SHP77 (cell line): ENCODE data around the gene CDCA7L.

ENCODE experiments used
- DNase-seq, 2 experiments: peaks; one replicate each; lab custom pipeline; 2025; lab: John Stamatoyannopoulos, UW

CDCA7L gene, protein sequence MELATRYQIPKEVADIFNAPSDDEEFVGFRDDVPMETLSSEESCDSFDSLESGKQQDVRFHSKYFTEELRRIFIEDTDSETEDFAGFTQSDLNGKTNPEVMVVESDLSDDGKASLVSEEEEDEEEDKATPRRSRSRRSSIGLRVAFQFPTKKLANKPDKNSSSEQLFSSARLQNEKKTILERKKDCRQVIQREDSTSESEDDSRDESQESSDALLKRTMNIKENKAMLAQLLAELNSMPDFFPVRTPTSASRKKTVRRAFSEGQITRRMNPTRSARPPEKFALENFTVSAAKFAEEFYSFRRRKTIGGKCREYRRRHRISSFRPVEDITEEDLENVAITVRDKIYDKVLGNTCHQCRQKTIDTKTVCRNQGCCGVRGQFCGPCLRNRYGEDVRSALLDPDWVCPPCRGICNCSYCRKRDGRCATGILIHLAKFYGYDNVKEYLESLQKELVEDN

GRCh38 chr7:21945454-21946221 is at the start of gene CDCA7L:
Gene CDCA7L, minus strand, starts transcription at chr7:21945899. Its CDS starts 95 bp downstream, at chr7:21945804.
- peak; percentile 44 to 63 for DNase-seq

DNA sequence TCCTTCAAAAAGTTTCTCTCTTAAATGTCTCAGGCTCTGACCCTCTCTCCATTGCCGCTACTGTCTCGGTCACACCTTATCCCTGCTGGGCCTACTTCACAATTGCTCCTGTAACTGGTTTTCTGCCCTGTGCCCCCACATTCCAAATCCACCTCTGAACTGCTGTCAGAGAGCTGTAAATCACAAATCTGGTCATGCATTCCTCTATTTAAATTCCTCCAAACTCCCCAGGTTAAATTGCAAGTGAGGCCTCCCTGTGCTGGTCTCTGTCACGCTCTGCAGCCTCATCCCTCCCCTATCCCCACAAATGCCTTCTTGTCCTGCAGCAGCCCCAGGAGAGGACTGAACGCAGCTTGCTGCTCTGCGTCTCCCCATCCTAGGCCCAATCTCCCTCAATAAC is 40.4 kb upstream of the CDCA7L start:
- no peak for DNase-seq

DNA sequence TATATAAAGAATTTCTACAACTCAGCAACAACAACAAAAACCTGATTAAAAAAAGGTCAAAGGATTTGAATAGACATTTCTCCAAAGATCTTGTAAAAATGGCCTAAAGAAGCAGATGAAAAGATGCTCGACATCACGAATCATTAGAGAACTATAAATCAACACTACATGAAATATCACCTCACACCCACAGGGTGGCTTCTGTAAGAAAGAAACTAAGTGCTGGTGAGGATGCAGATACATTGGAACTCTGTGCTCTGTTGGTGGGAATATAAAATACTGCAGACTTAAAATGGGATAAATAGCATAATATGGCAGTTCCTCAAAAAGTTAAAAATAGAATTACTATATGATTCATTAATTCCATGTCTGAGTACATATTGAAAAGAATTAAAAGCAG is 38.3 kb upstream of the CDCA7L start:
- no peak for DNase-seq

DNA sequence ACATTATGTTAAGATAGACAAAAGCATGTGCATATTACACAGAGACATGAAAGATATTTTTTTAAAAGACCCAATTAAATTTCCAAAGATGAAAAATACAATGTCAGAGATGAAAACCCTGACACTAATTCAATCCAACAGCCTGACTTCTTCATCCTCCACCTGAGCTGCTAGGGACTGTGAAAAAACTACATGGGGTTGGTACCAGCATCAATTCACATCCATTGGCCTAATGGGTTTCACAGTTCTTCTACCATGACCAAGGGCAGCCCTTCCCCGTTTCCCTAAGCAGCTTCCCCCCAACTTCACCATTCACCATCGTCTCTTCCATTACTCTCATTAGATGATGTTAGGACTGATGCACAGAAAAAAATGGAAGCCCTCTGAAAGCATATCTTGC is 37.4 kb upstream of the CDCA7L start:
- no peak for DNase-seq

DNA sequence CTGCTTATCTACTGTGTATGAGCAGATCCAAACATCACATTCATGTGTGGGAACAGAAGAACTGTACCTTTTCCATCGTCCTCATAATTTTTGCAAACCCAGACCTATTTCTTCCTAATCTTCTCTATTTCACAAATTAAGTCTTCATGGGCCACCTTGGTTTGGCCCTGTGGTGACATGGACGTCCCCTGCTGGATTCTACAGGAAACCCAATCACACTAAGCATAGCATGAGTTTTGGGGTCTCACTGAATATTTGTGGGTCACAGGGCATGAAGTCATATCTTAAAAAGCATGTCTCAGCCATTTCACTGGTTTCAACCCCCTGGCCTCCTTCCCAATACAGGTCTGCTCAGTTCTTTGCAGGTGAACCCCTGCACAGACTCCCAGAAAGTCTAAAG is 35.8 kb upstream of the CDCA7L start:
- no peak for DNase-seq

- no peak for DNase-seq
Observed at GRCh38 chr7:21980926-21981500, 35.3 kb upstream of the CDCA7L start.

- peak; percentile 81 to 92 for DNase-seq
Observed at GRCh38 chr7:21972397-21972784, 26.7 kb upstream of the CDCA7L start.

GRCh38 chr7:21971780-21972396 is 26.2 kb upstream of the CDCA7L start:
- DNase-seq, result peak; percentile 94 to 96

- no peak for DNase-seq
Observed at GRCh38 chr7:21969822-21970221, 24.1 kb upstream of the CDCA7L start.

- no peak for DNase-seq
Observed at GRCh38 chr7:21967598-21968003, 21.9 kb upstream of the CDCA7L start.

DNA sequence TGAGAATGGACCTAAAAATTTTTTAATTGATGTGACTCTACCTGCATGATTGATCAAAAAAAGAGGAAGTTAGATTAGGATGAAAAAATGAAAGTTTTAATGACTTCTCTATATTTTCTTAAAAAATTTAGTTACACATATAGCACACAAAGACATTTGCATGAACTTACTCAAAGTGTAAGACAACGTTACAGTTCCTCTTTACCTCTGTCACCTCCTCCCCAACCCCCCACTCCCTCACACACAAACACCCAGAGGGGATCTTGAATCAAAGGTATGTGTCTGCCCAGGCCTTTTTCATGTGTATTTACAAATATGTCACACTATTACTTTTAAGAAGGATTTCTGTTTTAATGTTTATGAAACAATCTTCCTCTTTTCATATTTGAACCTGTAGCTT is 20.6 kb upstream of the CDCA7L start:
- DNase-seq, result no peak

GRCh38 chr7:21965291-21965690 is 19.6 kb upstream of the CDCA7L start:
- DNase-seq, result no peak

DNA sequence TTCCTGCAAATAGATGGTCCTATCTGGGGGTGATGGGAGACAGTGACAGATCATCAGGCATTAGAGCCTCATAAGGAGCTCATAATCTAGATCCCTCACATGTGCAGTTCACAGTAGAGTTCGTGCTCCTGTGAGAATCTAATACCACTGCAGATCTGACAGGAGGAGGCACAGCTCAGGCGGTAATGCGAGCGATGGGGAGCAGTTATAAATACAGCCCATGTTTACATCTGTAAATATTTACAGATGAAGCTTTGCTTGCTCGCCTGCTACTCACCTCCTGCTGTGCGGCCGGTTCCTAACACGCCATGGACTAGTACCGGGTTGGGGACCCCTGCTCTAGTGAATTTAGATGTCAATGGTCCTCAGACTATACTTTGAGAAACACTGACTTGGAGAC is 17.0 kb upstream of the CDCA7L start:
- peak; percentile 46 to 48 for DNase-seq

GRCh38 chr7:21960922-21961321 is 15.2 kb upstream of the CDCA7L start:
- no peak for DNase-seq

DNA sequence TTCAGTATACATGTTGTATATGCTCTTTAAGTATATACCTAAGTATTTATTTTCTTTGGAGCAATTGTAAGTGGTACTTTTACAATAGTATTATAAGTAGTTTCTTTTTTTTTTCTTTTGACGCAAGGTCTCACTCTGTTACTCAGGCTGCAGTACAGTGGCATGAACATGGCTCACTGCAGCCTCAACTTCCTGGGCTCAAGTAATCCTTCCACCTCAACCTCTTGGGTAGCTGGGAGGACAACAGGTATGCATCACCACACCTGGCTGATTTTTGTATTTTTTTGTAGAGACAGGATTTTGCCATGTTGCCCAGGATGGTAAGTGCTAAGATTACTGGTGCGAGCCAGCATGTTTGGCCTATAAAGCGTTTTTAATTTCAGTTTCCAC is 13.7 kb upstream of the CDCA7L start:
- no peak for DNase-seq

GRCh38 chr7:21953781-21954180 is 8.1 kb upstream of the CDCA7L start:
- DNase-seq, result no peak

- no peak for DNase-seq
Observed at GRCh38 chr7:21948887-21949540, 3.3 kb upstream of the CDCA7L start.

- DNase-seq, result no peak
Observed at GRCh38 chr7:21948364-21948763, 2.7 kb upstream of the CDCA7L start.

DNA sequence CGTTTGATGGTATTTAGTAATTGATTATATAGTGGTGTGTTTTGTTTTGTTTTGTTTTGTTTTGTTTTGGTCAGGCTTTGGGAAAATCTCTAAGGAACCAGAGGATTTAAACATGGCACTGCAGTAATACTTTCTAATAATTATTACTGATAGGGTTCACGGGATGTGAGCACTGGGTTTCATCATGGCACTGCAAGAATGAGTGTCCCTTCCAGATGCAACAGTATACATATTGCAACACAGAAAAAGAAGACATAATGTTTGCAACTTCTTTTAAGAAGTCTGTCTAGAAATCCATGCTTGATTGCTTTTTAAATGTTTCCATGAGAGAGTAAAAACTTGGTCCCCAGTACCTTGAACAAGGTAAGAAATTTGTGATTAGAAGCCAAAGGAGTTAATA is 2.2 kb upstream of the CDCA7L start:
- DNase-seq, result no peak

DNA sequence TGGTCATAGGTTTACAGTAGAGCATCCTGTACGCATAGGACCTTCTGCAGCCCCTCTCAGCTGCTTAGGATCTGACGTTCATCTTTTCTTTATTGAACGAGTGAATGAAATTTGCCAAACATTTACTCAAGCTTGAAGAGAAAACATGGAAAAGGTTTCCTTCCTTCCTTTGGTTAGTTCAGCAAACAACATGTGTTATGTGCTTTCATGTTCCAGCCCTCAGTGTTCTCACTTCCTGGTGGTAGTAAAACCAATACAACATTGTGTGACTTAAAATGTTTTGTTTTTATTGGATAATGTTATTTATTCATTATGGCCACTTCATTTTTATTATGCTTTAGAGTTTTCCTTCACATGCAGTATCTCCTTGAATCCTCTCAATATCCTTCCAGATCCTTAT is 1.4 kb upstream of the CDCA7L start:
- DNase-seq, result peak; percentile 27 to 41

DNA sequence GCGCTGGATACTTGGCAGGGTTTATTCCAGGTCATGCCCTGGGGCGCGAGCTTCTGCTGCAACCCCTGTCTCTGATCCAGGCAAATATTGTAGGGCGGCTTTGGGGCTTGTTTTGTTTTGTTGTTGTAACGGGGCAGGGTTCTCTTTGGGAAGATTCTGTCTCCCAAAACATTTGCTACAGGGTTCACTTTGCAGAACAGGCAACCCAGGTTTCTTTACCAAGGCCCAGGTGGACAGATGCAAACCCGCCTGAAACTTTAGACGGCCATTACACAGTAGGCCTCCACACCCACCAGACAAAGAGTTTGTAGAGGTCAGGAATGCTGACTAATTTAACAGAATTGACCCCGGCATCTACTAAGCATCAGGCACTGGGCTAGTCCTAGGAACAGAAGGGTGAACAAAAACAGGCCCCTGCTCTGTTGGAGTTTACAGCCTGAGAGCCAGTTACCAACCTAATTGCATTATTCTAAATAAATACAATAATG is 567 bp upstream of the CDCA7L start:
- peak in 1 of 2 experiments; percentile 61 for DNase-seq
